MM.1S (cell line): Measurements from ENCODE around the gene STYK1.

ENCODE experiments used
- DNase-seq: peaks from one replicate; pipeline ENCODE4 v3.0.0-alpha.2; 2015
- H2AFZ ChIP-seq: fragments of 300-600 bp; sonication (generic); 2 replicates; pipeline ENCODE4 v1.6.0; 2016; ENCODE audit warnings: antibody characterized with exemption, low read length
- H3F3A ChIP-seq: fragments of 300-600 bp; sonication (generic); 2 replicates; pipeline ENCODE4 v1.6.1; 2016; ENCODE audit warnings: mild to moderate bottlenecking, antibody characterized with exemption, low read length, moderate library complexity, mixed read lengths; ENCODE audit not compliant: insufficient read depth
- H3K27ac ChIP-seq: fragments of 300-600 bp; sonication (generic); 2 replicates; pipeline ENCODE4 v1.5.1; 2016; ENCODE audit warnings: mild to moderate bottlenecking, low read length
- H3K27me3 ChIP-seq: fragments of 300-600 bp; sonication (generic); replicated peaks from 2 replicates; pipeline ENCODE4 v1.6.0; 2016; ENCODE audit warnings: low read length; ENCODE audit not compliant: insufficient read depth
- H3K36me3 ChIP-seq: fragments of 300-600 bp; sonication (generic); replicated peaks from 2 replicates; pipeline ENCODE4 v1.6.1; 2016; ENCODE audit warnings: mild to moderate bottlenecking, low read length, mixed read lengths; ENCODE audit not compliant: insufficient read depth
- H3K4me1 ChIP-seq: fragments of 300-600 bp; sonication (generic); 2 replicates; pipeline ENCODE4 v1.6.1; 2016; ENCODE audit warnings: low read length, mixed read lengths
- H3K4me2 ChIP-seq: fragments of 300-600 bp; sonication (generic); 2 replicates; pipeline ENCODE4 v1.6.0; 2016; ENCODE audit warnings: low read depth, low read length
- H3K4me3 ChIP-seq: fragments of 300-600 bp; sonication (generic); 2 replicates; pipeline ENCODE4 v1.5.1; 2016; ENCODE audit warnings: low read length, mixed read lengths
- H3K79me2 ChIP-seq: fragments of 300-600 bp; sonication (generic); 2 replicates; pipeline ENCODE4 v1.6.1; 2016; ENCODE audit warnings: mixed run types, low read length, mixed read lengths
- H3K9ac ChIP-seq: fragments of 300-600 bp; sonication (generic); 2 replicates; pipeline ENCODE4 v1.6.1; 2016; ENCODE audit warnings: low read length, mixed read lengths
- H3K9me2 ChIP-seq: fragments of 300-600 bp; sonication (generic); replicated peaks from 2 replicates; pipeline ENCODE4 v1.6.1; 2016; ENCODE audit warnings: mild to moderate bottlenecking, low read length, mixed read lengths; ENCODE audit not compliant: insufficient read depth
- H3K9me3 ChIP-seq: fragments of 300-600 bp; sonication (generic); replicated peaks from 2 replicates; pipeline ENCODE4 v1.6.1; 2016; ENCODE audit warnings: mild to moderate bottlenecking, low read length, mixed read lengths; ENCODE audit not compliant: insufficient read depth
- H4K20me1 ChIP-seq: fragments of 300-600 bp; sonication (generic); 2 replicates; pipeline ENCODE4 v1.6.1; 2016; ENCODE audit warnings: mild to moderate bottlenecking, low read length, moderate library complexity, mixed read lengths; ENCODE audit not compliant: insufficient read depth
- EZH2 ChIP-seq: fragments of 300-600 bp; sonication (generic); optimal IDR thresholded peaks from 2 replicates; pipeline ENCODE3; 2017; ENCODE audit warnings: low read depth, mild to moderate bottlenecking, antibody characterized with exemption, low read length, mixed read lengths
- EZH2phosphoT487 ChIP-seq: fragments of 300-600 bp; sonication (generic); IDR thresholded peaks from 2 replicates; pipeline ENCODE4 v1.6.1; 2018; ENCODE audit warnings: antibody characterized with exemption, low read length
- TF ChIP-seq, protein P1 (sequence below): fragments of 300-600 bp; sonication (generic); IDR thresholded peaks from 2 replicates; pipeline ENCODE4 v1.5.1; 2016; ENCODE audit warnings: antibody characterized with exemption, low read length, mixed read lengths

STYK1 gene

GRCh38 chr12:10624605-10625004, 49.2 kb downstream of the STYK1 start:
- Histone ChIP-seq H2AFZ (no peak overlapping the region), H3K9ac (no peak overlapping the region), H3K27me3 (no peaks in the 10 kb centered on the region), H3K36me3 (no peaks in the 10 kb centered on the region), H3K4me1 (no peaks in the 10 kb centered on the region), H3K4me2 (no peak overlapping the region), H3K79me2 (no peaks in the 10 kb centered on the region), H4K20me1 (no peaks in the 10 kb centered on the region), H3K9me2 (no peaks in the 10 kb centered on the region), H3F3A (no peaks in the 10 kb centered on the region), H3K9me3 (no peaks in the 10 kb centered on the region), H3K4me3 (no peak overlapping the region), H3K27ac (no peak overlapping the region)
- TF ChIP-seq EZH2phosphoT487 (no peak), EZH2 (no peak)
- TF ChIP-seq, protein P1, sequence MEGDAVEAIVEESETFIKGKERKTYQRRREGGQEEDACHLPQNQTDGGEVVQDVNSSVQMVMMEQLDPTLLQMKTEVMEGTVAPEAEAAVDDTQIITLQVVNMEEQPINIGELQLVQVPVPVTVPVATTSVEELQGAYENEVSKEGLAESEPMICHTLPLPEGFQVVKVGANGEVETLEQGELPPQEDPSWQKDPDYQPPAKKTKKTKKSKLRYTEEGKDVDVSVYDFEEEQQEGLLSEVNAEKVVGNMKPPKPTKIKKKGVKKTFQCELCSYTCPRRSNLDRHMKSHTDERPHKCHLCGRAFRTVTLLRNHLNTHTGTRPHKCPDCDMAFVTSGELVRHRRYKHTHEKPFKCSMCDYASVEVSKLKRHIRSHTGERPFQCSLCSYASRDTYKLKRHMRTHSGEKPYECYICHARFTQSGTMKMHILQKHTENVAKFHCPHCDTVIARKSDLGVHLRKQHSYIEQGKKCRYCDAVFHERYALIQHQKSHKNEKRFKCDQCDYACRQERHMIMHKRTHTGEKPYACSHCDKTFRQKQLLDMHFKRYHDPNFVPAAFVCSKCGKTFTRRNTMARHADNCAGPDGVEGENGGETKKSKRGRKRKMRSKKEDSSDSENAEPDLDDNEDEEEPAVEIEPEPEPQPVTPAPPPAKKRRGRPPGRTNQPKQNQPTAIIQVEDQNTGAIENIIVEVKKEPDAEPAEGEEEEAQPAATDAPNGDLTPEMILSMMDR, result no peak
- DNase-seq, result no peak

- TF ChIP-seq EZH2phosphoT487, result no peak
- TF ChIP-seq, protein P1, result no peak
- TF ChIP-seq EZH2, result no peak
- Histone ChIP-seq H3K9me2 (no peaks in the 10 kb centered on the region), H4K20me1 (no peaks in the 10 kb centered on the region), H3K27me3 (no peaks in the 10 kb centered on the region), H3K36me3 (no peaks in the 10 kb centered on the region), H3F3A (no peaks in the 10 kb centered on the region), H3K27ac (no peak overlapping the region), H3K9me3 (no peaks in the 10 kb centered on the region), H3K4me3 (no peak overlapping the region), H2AFZ (no peak overlapping the region), H3K79me2 (no peaks in the 10 kb centered on the region), H3K4me1 (no peaks in the 10 kb centered on the region), H3K4me2 (no peak overlapping the region), H3K9ac (no peak overlapping the region)
- no peak for DNase-seq
Observed at GRCh38 chr12:10623131-10623530, 50.7 kb downstream of the STYK1 start.

- no peaks in the 10 kb centered on the region for H3K4me1 ChIP-seq
- no peaks in the 10 kb centered on the region for H3K27me3 ChIP-seq
- H4K20me1 ChIP-seq, result no peaks in the 10 kb centered on the region
- TF ChIP-seq EZH2 (no peak), EZH2phosphoT487 (no peak)
- TF ChIP-seq, protein P1, result no peak
- no peaks in the 10 kb centered on the region for H3F3A ChIP-seq
- H3K79me2 ChIP-seq, result no peaks in the 10 kb centered on the region
- no peak overlapping the region for H3K4me3 ChIP-seq
- no peak overlapping the region for H3K9ac ChIP-seq
- H2AFZ ChIP-seq, result no peak overlapping the region
- no peak overlapping the region for H3K27ac ChIP-seq
- DNase-seq, result no peak
- no peaks in the 10 kb centered on the region for H3K9me3 ChIP-seq
- no peaks in the 10 kb centered on the region for H3K36me3 ChIP-seq
- no peak overlapping the region for H3K4me2 ChIP-seq
- no peaks in the 10 kb centered on the region for H3K9me2 ChIP-seq
Observed at GRCh38 chr12:10621278-10621677, 52.6 kb downstream of the STYK1 start.
